HEK293T (cell line): Measurements from ENCODE around the gene PDXP.

Experiments
- FOXA1 ChIP-seq: fragments of 450-650 bp; IDR thresholded peaks from 2 replicates; pipeline ENCODE4 v1.6.1; 2016; ENCODE audit warnings: mild to moderate bottlenecking
- HDGF ChIP-seq: fragments of 450-650 bp; IDR thresholded peaks from 2 replicates; pipeline ENCODE4 v1.6.1; 2017; ENCODE audit warnings: antibody characterized with exemption, borderline replicate concordance

GRCh38 chr22:37626144-37626543, 32.4 kb upstream of the PDXP start:
- TF ChIP-seq HDGF (no peak), FOXA1 (no peak)
